ENCODE measurements around the gene OLA1. TPM values are rescaled to one million over a fixed set of nuclear protein-coding genes. Genes with fewer than 3 reads are reported as not detected.

OLA1 gene
- polyA plus RNA-seq, 2 of the 4 experiments (the other 2 are of a cell fraction) = 127 to 226 TPM

- no peak for TF ChIP-seq KDM5A (IDR thresholded peaks at IDR 0.05)
- no peak for TF ChIP-seq MYC (IDR thresholded peaks at IDR 0.05; ENCODE audit: borderline replicate concordance, low read length)
- TF ChIP-seq SMC3 (IDR thresholded peaks at IDR 0.05) = no peak
- TF ChIP-seq RNF2 (IDR thresholded peaks at IDR 0.05; ENCODE audit: borderline replicate concordance, low read depth) = no peak
- no peak for TF ChIP-seq EP300 (IDR thresholded peaks at IDR 0.05)
- TF ChIP-seq CTCF (IDR thresholded peaks at IDR 0.05) = no peak
- no peak for TF ChIP-seq NR3C1 (IDR thresholded peaks at IDR 0.05)
- no peak for TF ChIP-seq RARB (CRISPR knock-in tag; IDR thresholded peaks at IDR 0.05)
These were observed 56.8 kb downstream of the OLA1 start (continued) for GRCh38 chr2:174191342-174192074.

GRCh38 chr2:174184915-174185314 is 63.4 kb downstream of the OLA1 start:
- ChIA-PET POLR2A (no interaction called here), CTCF (no interaction called here)
- no peaks in the 10 kb centered on the region for H3K9me3 ChIP-seq
- no peak overlapping the region for H3K4me3 ChIP-seq
- ATAC-seq (no peak), DNase-seq (ENCODE audit: low read depth in 1 of 2, low spot score in 1 of 2) (no peak), FAIRE-seq (no peak)
- WGBS (ENCODE audit: missing lambda C conversion rate) = 93% methylated on average over 1 of the region's 1 CpG
- peaks cover 16% of the 10 kb centered on the region for H3K4me1 ChIP-seq
- no peak overlapping the region for H3K4me2 ChIP-seq
- no peak overlapping the region for H3K27ac ChIP-seq
- TF ChIP-seq SMC3 (IDR thresholded peaks at IDR 0.05) (no peak), FOSB (CRISPR knock-in tag; IDR thresholded peaks at IDR 0.05) (no peak), JUN (IDR thresholded peaks at IDR 0.05) (no peak), CTCF (IDR thresholded peaks at IDR 0.05) (no peak), USF2 (IDR thresholded peaks at IDR 0.05) (no peak), EP300 (IDR thresholded peaks at IDR 0.05) (no peak), ZSCAN20 (CRISPR knock-in tag; IDR thresholded peaks at IDR 0.05) (no peak), PBX3 (IDR thresholded peaks at IDR 0.05) (no peak), BHLHE40 (IDR thresholded peaks at IDR 0.05; ENCODE audit: low read depth, low read length) (no peak), JUNB (IDR thresholded peaks at IDR 0.05) (no peak)

- FAIRE-seq = no peak
- ChIA-PET CTCF (no interaction called here), POLR2A (no interaction called here)
- no peak for DNase-seq (ENCODE audit: low read depth in 1 of 2, low spot score in 1 of 2)
- H3K4me3 ChIP-seq = no peak overlapping the region
- H3K9me3 ChIP-seq = no peaks in the 10 kb centered on the region
- peaks cover 16% of the 10 kb centered on the region for H3K4me1 ChIP-seq
- no peak overlapping the region for H3K27ac ChIP-seq
- H3K4me2 ChIP-seq = no peak overlapping the region
- ATAC-seq = no peak
- 91% methylated on average over 2 of the region's 2 CpGs for WGBS (ENCODE audit: missing lambda C conversion rate)
- no peak for TF ChIP-seq KDM5A (IDR thresholded peaks at IDR 0.05)
- TF ChIP-seq GATA3 (IDR thresholded peaks at IDR 0.05; ENCODE audit: borderline replicate concordance) = no peak
- TF ChIP-seq SREBF2 (IDR thresholded peaks at IDR 0.05) = no peak
- no peak for TF ChIP-seq FOSB (CRISPR knock-in tag; IDR thresholded peaks at IDR 0.05)
- TF ChIP-seq CBX8 (IDR thresholded peaks at IDR 0.05) = no peak
- TF ChIP-seq FOSL2 (IDR thresholded peaks at IDR 0.05) = no peak
- TF ChIP-seq FOSL2 (CRISPR knock-in tag; IDR thresholded peaks at IDR 0.05) = no peak
- TF ChIP-seq CTCF (IDR thresholded peaks at IDR 0.05) = no peak
- no peak for TF ChIP-seq HEYL (CRISPR knock-in tag; IDR thresholded peaks at IDR 0.05)
- no peak for TF ChIP-seq TP53 (CRISPR knock-in tag; IDR thresholded peaks at IDR 0.05)
- TF ChIP-seq HES2 (IDR thresholded peaks at IDR 0.05) = no peak
- TF ChIP-seq EHF (CRISPR knock-in tag; IDR thresholded peaks at IDR 0.05) = no peak
- no peak for TF ChIP-seq EHMT2 (IDR thresholded peaks at IDR 0.05; ENCODE audit: low read depth)
- TF ChIP-seq BCL3 (IDR thresholded peaks at IDR 0.05) = no peak
- no peak for TF ChIP-seq MAX (IDR thresholded peaks at IDR 0.05)
- no peak for TF ChIP-seq JUNB (IDR thresholded peaks at IDR 0.05)
These were observed 63.8 kb downstream of the OLA1 start for GRCh38 chr2:174184504-174184903.

All from A549 (cell line).